ENCODE measurements around the gene RASA3.
"Not testable (repeated sequence)": the region's sequence is repeated elsewhere in the genome, so short reads cannot be mapped to it uniquely, and the experiment has no call there.

GRCh38 chr13:114020134-114020533, 112.3 kb downstream of the RASA3 start:
- not testable (repeated sequence) for TF ChIP-seq CTCF, POLR2A (IDR thresholded peaks at IDR 0.05)

All from right lobe of liver (tissue), 4 donors.